NB4 (cell line): ENCODE data around the gene GALNS.

Experiments
- POLR2A ChIP-seq: IDR thresholded peaks from 2 replicates; pipeline ENCODE4 v1.6.1; 2011; ENCODE audit warnings: mild to moderate bottlenecking; ENCODE audit not compliant: insufficient read length; ENCODE audit errors: extremely low read depth
- TF ChIP-seq, protein P1 (sequence below): IDR thresholded peaks from one replicate; pipeline ENCODE4 v1.5.1; 2012; ENCODE audit warnings: low read depth, low read length

DNA sequence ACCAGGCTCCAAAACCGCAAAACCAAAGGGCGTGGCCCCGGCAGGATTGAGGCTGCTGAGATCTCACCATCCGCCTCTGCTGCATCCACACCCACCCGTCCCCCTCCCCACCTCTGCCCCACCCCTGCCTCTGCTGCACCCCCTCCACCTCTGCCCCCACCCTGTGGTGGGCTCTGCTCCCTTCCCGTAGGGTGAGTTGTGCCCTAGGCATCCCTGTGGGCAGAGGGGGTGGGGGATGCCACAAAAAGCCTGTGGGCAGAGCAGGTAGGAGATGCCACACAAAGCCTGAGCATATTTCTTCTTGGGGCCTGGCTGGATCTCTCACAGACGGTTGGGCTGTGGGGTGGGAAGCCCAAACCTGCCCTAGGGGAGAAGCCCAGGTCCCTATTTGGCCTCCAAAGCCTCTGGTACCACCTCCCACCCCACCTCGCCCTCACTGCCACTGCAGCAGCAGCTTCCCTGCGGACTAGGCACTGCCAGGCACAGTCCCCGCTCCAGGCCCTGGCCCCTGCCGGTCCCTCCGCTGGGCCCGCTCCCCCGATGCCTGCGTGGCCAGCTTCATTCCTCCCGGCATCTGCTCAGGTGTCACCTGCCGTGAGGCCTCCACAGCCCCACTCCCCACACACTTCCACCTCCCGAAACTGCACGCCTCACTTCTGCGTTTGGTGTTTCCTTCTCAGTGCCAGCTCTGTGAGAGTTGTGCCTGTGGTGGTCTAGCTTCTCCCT lies 21.0 kb upstream of the GALNS start:
- TF ChIP-seq, protein P1, sequence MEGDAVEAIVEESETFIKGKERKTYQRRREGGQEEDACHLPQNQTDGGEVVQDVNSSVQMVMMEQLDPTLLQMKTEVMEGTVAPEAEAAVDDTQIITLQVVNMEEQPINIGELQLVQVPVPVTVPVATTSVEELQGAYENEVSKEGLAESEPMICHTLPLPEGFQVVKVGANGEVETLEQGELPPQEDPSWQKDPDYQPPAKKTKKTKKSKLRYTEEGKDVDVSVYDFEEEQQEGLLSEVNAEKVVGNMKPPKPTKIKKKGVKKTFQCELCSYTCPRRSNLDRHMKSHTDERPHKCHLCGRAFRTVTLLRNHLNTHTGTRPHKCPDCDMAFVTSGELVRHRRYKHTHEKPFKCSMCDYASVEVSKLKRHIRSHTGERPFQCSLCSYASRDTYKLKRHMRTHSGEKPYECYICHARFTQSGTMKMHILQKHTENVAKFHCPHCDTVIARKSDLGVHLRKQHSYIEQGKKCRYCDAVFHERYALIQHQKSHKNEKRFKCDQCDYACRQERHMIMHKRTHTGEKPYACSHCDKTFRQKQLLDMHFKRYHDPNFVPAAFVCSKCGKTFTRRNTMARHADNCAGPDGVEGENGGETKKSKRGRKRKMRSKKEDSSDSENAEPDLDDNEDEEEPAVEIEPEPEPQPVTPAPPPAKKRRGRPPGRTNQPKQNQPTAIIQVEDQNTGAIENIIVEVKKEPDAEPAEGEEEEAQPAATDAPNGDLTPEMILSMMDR = no peak
- no peak for TF ChIP-seq POLR2A
